Measurements from ENCODE around the gene KIF3A.
"Not testable (repeated sequence)": the region's sequence is repeated elsewhere in the genome, so short reads cannot be mapped to it uniquely, and the experiment has no call there.

Gene KIF3A

DNA sequence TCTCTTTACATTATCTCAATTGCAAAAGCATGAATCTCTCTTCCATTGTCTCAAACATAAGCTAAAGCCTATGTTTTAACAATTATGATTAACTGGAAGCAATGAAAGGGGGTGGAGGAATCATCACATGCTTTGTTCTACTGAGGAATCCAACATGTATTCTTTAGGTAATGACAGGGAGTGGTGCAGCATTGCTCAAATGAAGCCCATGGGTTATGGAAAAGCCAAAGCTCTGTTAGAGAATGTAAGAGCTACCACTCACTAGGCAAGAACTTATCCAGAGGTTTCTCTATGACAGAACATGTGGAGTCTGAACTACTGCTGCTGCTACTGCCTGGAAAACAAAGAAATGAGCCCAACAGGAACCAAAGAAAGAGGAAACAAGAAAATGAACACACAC, 28.7 kb downstream of the KIF3A start:
- DNase-seq = no peak

GRCh38 chr5:132704875-132705274, 32.5 kb downstream of the KIF3A start:
- no peak for DNase-seq

GRCh38 chr5:132695956-132696355, 41.4 kb downstream of the KIF3A start:
- DNase-seq = no peak

DNA sequence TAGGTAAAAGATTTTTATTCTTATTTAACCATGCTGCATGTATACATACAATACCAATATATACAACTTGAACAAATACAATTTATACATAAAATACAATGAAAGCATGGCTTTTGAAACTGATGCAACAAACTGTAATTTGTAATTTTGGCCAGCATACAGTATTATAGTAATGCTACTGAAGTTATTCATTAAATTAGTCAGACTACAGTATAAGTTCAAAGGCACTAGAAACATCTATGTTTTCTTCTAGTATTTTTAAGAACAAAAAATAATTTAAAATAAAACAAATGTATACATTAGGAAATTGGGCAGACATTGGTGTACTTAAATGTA, 44.7 kb downstream of the KIF3A start:
- DNase-seq = no peak

- not testable (repeated sequence) for DNase-seq
Observed at GRCh38 chr5:132691755-132692631, 45.4 kb downstream of the KIF3A start.

GRCh38 chr5:132690156-132690555, 47.2 kb downstream of the KIF3A start:
- DNase-seq = no peak

DNA sequence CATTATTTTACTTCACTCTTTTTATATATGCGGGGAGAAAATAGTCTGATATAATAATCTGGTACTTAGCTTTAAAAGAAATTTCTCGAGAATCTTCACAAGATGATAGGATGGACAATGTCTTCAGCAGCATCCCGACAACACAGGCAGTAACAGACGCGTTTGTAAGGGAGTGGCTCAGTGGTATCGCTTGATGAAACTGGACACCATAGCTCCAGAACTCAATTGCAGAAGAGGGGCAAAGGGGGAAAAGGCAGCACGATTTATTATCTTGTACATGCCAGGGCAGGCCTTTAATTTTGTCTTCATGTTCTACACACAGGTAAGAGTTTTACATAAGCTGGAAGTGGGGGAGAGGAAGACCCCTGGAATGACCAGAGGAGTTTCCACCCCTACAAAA, 47.8 kb downstream of the KIF3A start:
- no peak for DNase-seq

GRCh38 chr5:132688536-132689339, 48.6 kb downstream of the KIF3A start:
- no peak for DNase-seq

DNA sequence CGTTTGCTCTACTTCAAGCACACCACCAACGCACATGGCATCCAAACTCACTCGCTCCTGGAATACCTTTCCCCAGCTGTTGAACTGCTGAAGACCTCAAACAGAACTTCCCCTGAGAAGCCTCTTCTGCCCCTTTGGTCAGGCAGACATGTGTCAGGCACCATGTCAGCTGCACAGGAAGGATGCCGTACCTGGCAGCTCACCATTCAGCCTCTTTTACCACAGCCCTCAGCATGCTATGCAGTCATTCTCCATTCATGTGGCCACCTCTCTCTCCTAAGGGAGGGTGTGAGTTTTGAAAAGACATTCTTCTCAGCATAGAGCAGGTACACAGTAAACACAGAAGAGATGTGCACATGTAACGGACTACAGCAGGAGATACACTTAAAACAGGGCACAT, 49.4 kb downstream of the KIF3A start:
- DNase-seq = no peak

DNA sequence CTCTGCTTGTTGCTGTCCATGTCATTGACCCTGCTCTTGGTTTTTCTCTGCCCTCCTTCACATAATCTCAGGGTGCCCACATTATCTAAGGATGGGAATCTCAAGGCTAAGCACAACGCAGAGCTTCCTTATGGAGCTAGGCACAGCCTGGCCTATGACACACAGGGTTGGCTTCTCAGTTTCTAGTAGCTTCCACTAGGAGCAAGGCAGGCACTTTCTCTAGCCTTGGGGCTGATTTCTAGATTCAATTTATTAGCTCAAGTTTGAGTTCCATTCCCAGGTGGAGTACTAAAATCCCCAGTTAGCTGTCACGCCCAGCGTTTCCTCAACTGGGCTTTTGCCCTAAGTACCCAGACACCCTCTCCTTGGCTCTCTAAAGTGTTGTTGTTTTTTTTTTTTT, 51.2 kb downstream of the KIF3A start:
- DNase-seq = no peak

DNA sequence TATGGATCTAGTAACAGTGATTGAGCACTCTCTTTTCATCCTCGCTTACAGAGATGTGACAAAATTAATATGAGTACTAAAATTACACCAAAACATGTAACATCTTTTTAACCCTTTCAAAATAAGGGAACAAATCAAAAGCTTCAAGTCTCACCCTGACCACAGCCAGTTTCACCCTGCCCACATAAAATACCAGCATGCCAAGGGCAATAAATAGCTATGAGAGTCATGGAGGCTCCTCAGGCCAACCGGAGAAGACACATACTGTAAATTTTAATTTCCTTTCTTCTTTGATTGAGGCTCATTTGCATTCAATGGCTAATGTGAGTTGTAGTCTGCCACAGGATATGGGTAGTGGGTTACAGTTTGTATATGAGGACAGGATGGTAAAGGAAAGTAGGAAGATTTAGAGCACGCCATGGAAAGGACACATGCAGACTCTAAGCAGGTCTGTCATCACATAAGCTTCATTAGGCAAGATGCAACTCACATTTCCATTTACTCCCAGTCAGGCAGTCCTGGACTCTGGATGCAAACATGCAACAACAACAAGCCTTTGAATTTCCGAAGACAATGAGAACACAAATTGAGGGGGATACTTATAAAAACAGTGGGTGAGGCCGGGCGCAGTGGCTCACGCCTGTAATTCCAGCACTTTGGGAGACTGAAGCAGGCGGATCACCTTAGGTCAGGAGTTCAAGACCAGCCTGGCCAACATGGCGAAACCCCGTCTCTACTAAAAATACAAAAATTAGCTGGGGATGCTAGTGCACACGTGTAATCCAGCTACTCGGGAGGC, 52.2 kb downstream of the KIF3A start:
- no peak for DNase-seq

DNA sequence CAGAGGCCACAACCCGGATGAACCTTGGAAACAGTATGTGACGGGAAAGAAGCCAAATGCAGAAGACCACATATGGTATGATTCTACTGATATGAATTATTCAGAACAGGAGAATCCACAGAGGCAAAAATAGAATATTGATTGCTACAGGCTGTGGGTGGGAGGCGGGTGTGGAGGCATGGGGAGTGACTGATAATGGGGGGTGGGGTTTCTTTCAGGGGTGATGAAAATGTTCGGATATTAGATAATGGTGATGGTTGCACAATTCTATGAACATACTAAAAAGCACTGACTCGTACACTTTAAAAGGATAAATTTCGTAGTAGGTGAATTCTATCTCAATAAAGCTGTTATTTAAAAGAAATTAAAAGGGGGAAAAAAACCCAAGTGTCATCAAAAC, 52.9 kb downstream of the KIF3A start:
- DNase-seq = no peak

- no peak for DNase-seq
Observed at GRCh38 chr5:132681983-132682382, 55.4 kb downstream of the KIF3A start.

DNA sequence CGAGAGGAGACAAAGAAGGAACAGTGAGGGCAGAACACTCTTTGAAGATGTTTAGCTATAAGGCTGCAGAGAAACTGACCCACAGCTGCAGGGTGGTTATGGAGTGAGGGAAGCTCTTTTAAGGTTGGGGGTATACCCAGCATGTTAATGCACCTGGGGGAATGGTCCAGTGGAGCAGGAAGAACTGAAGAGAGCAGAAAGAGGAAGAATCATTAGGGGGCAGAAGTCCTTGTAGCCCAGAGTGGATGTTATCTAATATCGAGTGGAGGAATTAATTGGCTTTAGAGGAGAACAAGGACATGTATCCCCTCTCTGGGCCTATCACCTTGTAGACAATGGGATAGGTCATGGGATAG, 55.9 kb downstream of the KIF3A start:
- DNase-seq = no peak

- DNase-seq = no peak
Observed at GRCh38 chr5:132680780-132681475, 56.4 kb downstream of the KIF3A start.

DNA sequence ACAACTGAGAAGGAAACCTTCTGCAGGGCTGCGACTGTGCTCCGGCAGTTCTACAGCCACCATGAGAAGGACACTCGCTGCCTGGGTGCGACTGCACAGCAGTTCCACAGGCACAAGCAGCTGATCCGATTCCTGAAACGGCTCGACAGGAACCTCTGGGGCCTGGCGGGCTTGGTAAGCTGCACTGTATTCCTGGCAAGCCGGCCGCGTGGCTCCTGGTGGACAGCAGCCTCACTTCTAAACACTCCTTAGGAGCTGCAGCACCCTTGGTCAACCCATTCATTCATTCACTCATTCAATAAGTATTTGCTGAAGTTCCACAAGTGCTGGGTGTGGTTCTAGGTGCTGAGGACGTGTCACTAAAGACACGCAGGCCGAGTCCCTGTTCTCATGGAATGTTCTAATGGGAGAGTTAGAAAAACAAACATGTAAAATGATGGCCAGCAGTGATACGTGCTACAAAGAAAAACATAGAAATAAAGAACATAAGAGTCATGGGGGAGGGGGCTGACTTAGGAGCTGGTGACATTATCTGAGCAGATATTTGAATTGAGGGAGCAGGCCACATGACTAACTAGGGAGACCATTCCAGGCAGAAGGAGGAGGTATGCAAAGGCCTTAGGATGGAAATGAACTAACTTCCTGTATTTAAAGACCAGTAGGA, 57.5 kb downstream of the KIF3A start:
- no peak for DNase-seq

- DNase-seq = no peak
Observed at GRCh38 chr5:132679166-132679565, 58.2 kb downstream of the KIF3A start.

- DNase-seq = no peak
Observed at GRCh38 chr5:132678735-132679134, 58.6 kb downstream of the KIF3A start.

DNA sequence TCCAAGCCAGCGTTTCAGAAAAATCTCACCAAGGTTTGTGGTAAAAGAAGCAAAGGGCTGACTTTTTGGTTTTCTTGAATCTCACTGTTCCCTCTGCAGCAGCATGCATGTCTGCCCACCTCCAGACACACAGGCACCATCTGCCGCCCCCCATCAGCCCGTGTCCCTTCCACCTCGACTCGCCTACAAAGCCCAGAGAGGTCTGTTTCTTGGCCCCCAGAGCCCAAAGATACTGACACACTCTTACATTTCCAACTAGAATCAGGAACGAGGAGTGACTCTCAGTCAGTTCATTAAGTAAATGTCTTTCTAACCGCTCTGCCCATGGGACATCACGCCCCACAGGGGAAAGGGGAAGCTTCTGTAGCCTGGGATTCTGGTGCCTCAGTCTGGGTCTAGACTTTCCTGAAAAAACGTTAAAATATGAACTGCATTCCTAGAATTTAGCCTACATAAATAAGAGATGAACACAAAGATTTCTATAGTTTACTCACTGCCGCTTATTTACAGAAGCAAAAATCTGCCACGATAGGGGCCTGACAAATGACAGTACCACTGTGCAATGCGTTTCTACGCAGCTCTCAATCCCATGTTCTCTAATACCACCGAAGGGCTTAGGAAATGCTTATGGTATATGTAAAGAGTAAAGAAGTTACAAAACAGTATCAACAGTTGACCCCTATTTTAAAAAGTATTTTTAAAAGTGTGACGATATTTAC, 59.5 kb downstream of the KIF3A start:
- DNase-seq = no peak

- no peak for DNase-seq
Observed at GRCh38 chr5:132677191-132677590, 60.2 kb downstream of the KIF3A start.

- no peak for DNase-seq
Observed at GRCh38 chr5:132675936-132676689, 61.2 kb downstream of the KIF3A start.

All from NCI-H345 (cell line).